ENCODE measurements around the gene G2E3.

GRCh38 chr14:30657050-30657449 lies 98.1 kb downstream of the G2E3 start:
- no peak for TF ChIP-seq RARB (CRISPR knock-in tag; IDR thresholded peaks at IDR 0.05)
- no peak for TF ChIP-seq ZC3H10 (CRISPR knock-in tag; IDR thresholded peaks at IDR 0.05)
- TF ChIP-seq OSR1 (CRISPR knock-in tag; IDR thresholded peaks at IDR 0.05): no peak
